ENCODE data around the gene CPE. TPM values are rescaled to one million over a fixed set of nuclear protein-coding genes. Genes with fewer than 3 reads are reported as not detected.

CPE gene
- total RNA-seq, 4 donors from 2014 or later: 82.8 to 136 (median 113) TPM

- Histone ChIP-seq H3K27me3 (no peaks in the 10 kb centered on the region), H3K27ac (no peak overlapping the region), H3K36me3 (no peaks in the 10 kb centered on the region), H3K9me3 (no peaks in the 10 kb centered on the region), H3K4me1 (no peaks in the 10 kb centered on the region), H3K4me3 (no peak overlapping the region)
- TF ChIP-seq CTCF (IDR thresholded peaks at IDR 0.05) (no peak), POLR2A (IDR thresholded peaks at IDR 0.05) (no peak), EP300 (IDR thresholded peaks at IDR 0.05) (no peak)
- WGBS, 2 donors: 50 to 56% methylated on average over 2 of the region's 2 CpGs
- no peak for DNase-seq (ENCODE audit: low spot score in 2 of 2)
These were observed 19.3 kb upstream of the CPE start for GRCh38 chr4:165359506-165359905.

GRCh38 chr4:165360041-165360695 lies 18.6 kb upstream of the CPE start:
- DNase-seq (ENCODE audit: low spot score in 2 of 2): no peak
- no peaks in the 10 kb centered on the region for H3K4me1 ChIP-seq
- no peak overlapping the region for H3K27ac ChIP-seq
- TF ChIP-seq EP300 (IDR thresholded peaks at IDR 0.05): no peak
- no peak for TF ChIP-seq POLR2A (IDR thresholded peaks at IDR 0.05)
- TF ChIP-seq CTCF (IDR thresholded peaks at IDR 0.05): no peak
- WGBS, 2 donors: 55 to 65% methylated on average over 6 of the region's 6 CpGs
- no peaks in the 10 kb centered on the region for H3K27me3 ChIP-seq
- no peak overlapping the region for H3K4me3 ChIP-seq
- no peaks in the 10 kb centered on the region for H3K36me3 ChIP-seq
- no peaks in the 10 kb centered on the region for H3K9me3 ChIP-seq

- H3K9me3 ChIP-seq: no peaks in the 10 kb centered on the region
- TF ChIP-seq CTCF (IDR thresholded peaks at IDR 0.05) (no peak), POLR2A (IDR thresholded peaks at IDR 0.05) (no peak), EP300 (IDR thresholded peaks at IDR 0.05) (no peak)
- H3K27ac ChIP-seq: no peak overlapping the region
- H3K36me3 ChIP-seq: no peaks in the 10 kb centered on the region
- 82 to 84% methylated on average over 7 of the region's 7 CpGs for WGBS, 2 donors
- H3K4me1 ChIP-seq: no peaks in the 10 kb centered on the region
- H3K4me3 ChIP-seq: no peak overlapping the region
- no peaks in the 10 kb centered on the region for H3K27me3 ChIP-seq
- DNase-seq (ENCODE audit: low spot score in 2 of 2): no peak
These were observed 17.7 kb upstream of the CPE start for GRCh38 chr4:165360985-165361670.

GRCh38 chr4:165361810-165362209 lies 17.0 kb upstream of the CPE start:
- 73 to 78% methylated on average over 2 of the region's 2 CpGs for WGBS, 2 donors
- Histone ChIP-seq H3K27ac (no peak overlapping the region), H3K9me3 (no peaks in the 10 kb centered on the region), H3K27me3 (no peaks in the 10 kb centered on the region), H3K36me3 (no peaks in the 10 kb centered on the region), H3K4me1 (no peaks in the 10 kb centered on the region), H3K4me3 (no peak overlapping the region)
- TF ChIP-seq CTCF (IDR thresholded peaks at IDR 0.05): no peak
- TF ChIP-seq POLR2A (IDR thresholded peaks at IDR 0.05): no peak
- no peak for TF ChIP-seq EP300 (IDR thresholded peaks at IDR 0.05)
- DNase-seq (ENCODE audit: low spot score in 2 of 2): no peak

- H3K27ac ChIP-seq: no peak overlapping the region
These were observed 14.2 kb upstream of the CPE start for GRCh38 chr4:165364452-165365080.

More at GRCh38 chr4:165364452-165365080, 14.2 kb upstream of the CPE start:
- no peak for DNase-seq (ENCODE audit: low spot score in 2 of 2)
- H3K4me1 ChIP-seq: no peaks in the 10 kb centered on the region
- 55 to 59% methylated on average over 2 of the region's 2 CpGs for WGBS, 2 donors
- no peaks in the 10 kb centered on the region for H3K36me3 ChIP-seq
- TF ChIP-seq EP300 (IDR thresholded peaks at IDR 0.05): no peak
- no peak for TF ChIP-seq POLR2A (IDR thresholded peaks at IDR 0.05)
- TF ChIP-seq CTCF (IDR thresholded peaks at IDR 0.05): no peak
- H3K9me3 ChIP-seq: no peaks in the 10 kb centered on the region
- H3K27me3 ChIP-seq: no peaks in the 10 kb centered on the region
- H3K4me3 ChIP-seq: no peak overlapping the region

Data from tibial nerve (tissue), 4 donors.